HG03469 (cell line): Measurements from ENCODE around the gene NXF2.
"Not testable (repeated sequence)": the region's sequence is repeated elsewhere in the genome, so short reads cannot be mapped to it uniquely, and the experiment has no call there.

Experiments used
- ATAC-seq: cut with Tn5 transposase; IDR thresholded peaks from one replicate; pipeline ENCODE4 v1.9.1; 2021; ENCODE audit warnings: mild to moderate bottlenecking, moderate library complexity, moderate number of reproducible peaks; ENCODE audit not compliant: unreplicated experiment

NXF2 gene

GRCh38 chrX:102246893-102247292, at the start of gene NXF2:
TSS of gene NXF2 (plus strand) at chrX:102247167. CDS start at chrX:102307079, 59,912 bp downstream.
- ATAC-seq, result not testable (repeated sequence)

DNA sequence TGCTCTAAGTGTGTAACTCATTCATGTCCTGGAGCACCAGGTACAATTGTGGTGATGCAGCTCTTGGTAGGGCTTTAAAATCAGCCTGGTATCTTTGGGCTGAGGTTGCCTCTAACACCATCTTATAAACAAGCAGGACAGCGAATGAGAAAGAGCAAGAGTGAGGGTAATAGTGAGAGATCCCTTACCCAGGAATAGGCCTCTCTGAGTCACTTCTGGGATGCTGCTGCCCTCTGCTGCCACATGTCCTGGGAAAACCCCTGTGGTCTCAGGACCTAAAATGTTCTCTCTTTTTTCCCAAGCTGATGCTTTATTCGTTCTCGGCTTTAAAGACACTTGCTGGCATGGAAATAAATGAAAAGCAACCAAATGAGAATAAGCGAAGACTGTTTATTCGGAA, 39.0 kb upstream of the NXF2 start:
- ATAC-seq, result not testable (repeated sequence)

GRCh38 chrX:102214986-102215385, 32.0 kb upstream of the NXF2 start, which contains the start of gene TCP11X1:
TSS of gene TCP11X1 (plus strand) at chrX:102215301.
- not testable (repeated sequence) for ATAC-seq

GRCh38 chrX:102216497-102216896, 30.5 kb upstream of the NXF2 start:
- not testable (repeated sequence) for ATAC-seq

- not testable (repeated sequence) for ATAC-seq
Observed at GRCh38 chrX:102235678-102236077, 11.3 kb upstream of the NXF2 start.

DNA sequence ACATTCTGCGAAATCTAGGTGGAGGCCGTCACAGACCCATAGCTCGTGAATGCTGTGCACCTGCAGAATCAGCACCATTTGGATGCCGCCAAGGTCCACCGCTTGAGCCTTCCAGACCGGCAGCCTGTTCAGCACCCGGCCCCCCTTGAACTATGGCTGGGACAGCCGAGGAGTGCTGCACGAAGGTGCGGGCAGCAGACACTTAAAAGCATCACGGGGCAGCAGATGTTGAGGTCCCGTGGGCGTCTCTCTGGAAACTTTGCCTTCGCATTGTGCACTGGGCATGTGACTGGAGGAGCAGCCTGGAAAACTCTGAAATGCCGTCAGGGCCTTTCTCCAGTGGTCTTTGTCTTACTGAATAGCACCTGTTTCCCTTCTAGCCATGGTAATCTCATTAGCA, 6.7 kb upstream of the NXF2 start:
- ATAC-seq, result not testable (repeated sequence)

- ATAC-seq, result not testable (repeated sequence)
Observed at GRCh38 chrX:102272231-102272630, 25.3 kb downstream of the NXF2 start.

DNA sequence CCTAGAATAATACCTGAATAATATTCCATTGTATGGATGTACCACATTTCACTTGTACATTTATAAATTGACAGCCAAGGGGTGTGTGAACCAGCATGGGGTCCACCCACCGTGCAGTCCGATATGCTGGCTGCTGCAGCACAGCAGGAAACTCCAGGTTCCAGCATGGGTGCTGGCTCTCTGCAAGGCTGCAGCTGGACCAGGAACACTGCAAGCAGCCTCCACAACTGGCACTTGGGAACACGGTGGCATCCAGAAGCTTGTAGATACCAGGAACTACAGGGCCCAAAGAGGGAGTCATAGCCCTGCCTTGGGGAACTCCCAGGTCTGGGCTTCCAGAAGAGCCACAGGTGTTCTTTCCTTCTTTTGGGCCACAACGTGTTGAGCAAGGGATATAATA, 91.2 kb downstream of the NXF2 start:
- no peak for ATAC-seq

DNA sequence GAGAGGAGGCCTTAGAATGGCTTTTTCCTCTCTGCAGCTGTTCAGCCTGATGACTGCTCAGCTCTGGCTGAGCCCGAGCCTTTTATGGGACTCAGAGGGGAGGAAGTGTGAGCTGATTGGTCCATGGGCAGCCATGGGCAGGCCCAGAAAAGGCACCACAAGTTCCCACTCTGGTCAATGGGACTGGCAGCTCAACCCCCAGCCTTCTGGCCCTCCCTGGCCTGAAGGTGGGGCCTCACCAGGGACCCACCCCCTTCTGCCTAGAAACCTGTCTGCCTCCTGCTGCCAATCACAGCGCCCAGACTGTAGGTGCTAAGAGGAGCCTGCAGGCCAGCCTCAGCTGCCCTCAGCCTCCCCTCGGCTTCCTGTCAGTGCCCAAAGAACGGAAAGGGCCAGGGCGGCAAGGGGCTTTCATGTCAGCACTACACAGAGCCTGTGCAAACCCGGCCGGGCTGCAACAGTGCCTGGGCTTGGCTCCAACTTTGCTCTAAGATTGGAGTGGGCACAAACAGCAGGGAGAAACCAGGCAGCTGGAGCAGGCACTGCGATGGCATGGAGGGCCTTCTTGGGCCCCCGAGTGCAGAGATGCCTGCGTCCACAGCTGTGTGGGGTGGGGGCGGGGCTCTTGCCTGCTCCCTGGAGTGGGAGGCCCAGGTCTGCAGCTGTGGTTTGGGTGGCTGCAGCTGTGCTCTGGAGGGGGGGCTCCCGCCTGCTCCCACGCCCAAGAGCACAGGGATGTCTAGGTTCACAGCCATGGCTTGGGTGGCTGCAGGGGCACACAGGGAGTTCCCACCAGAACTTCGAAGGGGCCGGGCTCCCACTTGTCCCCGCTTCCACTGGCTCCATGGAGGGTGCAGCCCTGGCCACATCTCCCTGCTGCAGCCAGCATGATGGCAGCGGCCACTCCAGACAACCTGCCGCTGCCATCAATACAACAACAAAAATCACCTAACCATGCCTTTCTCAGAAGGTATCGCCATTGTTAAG, 92.6 kb downstream of the NXF2 start:
- no peak for ATAC-seq

GRCh38 chrX:102341867-102342266, 94.9 kb downstream of the NXF2 start:
- ATAC-seq, result no peak

GRCh38 chrX:102345916-102346315, 98.9 kb downstream of the NXF2 start:
- no peak for ATAC-seq
